Fibroblast of villous mesenchyme (primary cell): ENCODE data around the gene CABP2. TPM values are rescaled to one million over a fixed set of nuclear protein-coding genes. Genes with fewer than 3 reads are reported as not detected.

Source experiments
- DNase-seq: peaks from one replicate; pipeline ENCODE4 v3.0.0-alpha.2; 2010; ENCODE audit warnings: low read depth
- H3K4me3 ChIP-seq: 2 replicates; pipeline ENCODE4 v1.5.1; 2011; ENCODE audit warnings: low read depth, mild to moderate bottlenecking, low read length
- CTCF ChIP-seq: IDR thresholded peaks from 2 replicates; pipeline ENCODE4 v1.5.1; 2012; ENCODE audit warnings: low read depth, mild to moderate bottlenecking, low read length; ENCODE audit not compliant: insufficient read depth
- total RNA-seq: library from RNA; depleted of rRNA; stranded (reverse); fragments of >200 nt; gene quantifications from 2 replicates; pipeline ENCODE4 v1.2.3, GENCODE V29; 2012

CABP2 gene
- total RNA-seq, 1 donor, result not detected

GRCh38 chr11:67499808-67500483 is 23.3 kb downstream of the CABP2 start:
- no peak for TF ChIP-seq CTCF
- no peak for DNase-seq
- H3K4me3 ChIP-seq, result no peak overlapping the region

DNA sequence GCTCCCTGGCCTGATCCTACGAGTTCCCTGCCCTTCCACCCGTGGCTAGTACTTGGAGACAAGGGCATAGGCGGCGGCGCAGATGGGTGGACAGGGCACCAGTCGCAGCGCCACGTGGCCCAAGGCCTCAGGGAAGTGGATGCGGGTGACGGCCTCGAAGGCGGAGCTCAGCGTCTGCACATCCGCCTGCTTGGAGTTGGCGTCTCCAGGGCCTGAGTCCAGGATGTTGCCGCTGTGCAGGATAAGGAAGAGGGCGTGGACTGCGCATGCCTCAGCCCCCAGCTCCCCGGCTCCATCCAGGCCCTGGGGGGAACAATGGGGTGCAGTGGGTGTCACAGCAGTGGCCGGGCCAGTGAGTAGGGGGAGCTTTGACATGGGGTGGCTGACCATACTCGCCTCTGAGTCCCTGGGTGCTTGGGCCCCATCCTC is 24.7 kb downstream of the CABP2 start:
- no peak for TF ChIP-seq CTCF
- DNase-seq, result no peak
- H3K4me3 ChIP-seq, result no peak overlapping the region

DNA sequence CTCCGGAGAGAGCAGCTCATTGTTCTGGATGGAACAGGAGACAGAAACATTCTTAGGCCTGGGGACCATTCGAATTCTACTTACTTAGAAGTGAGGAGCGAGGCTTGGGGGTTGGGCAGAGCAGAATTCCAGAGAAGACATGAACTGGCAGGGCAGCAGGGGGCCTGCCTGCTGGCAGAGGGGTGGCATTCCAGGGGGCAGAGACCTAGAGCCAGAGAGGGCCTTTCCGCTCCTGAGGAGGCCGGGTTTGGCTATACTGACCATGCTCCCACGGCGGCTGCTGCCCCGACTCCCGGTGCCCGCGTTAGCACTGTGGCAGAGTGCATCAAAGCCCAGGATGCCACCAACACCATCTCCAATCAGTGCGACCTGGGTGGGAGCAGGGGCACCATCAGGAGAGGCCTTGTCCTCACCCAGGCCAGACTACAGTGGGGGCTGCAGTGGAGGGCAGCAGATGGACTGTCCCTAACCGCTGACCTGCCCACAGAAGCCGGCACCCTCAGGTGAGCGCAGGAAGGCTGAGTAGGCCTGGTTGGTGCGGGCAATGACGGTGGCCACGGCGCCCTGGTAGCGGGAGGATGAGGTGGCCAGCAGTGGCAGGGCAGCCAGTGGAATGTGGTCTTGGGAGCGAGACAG is 25.5 kb downstream of the CABP2 start:
- no peak overlapping the region for H3K4me3 ChIP-seq
- no peak for TF ChIP-seq CTCF
- no peak for DNase-seq

- TF ChIP-seq CTCF, result no peak
- no peak overlapping the region for H3K4me3 ChIP-seq
- no peak for DNase-seq
Observed at GRCh38 chr11:67496113-67496512, 27.1 kb downstream of the CABP2 start.

- DNase-seq, result no peak
- no peak overlapping the region for H3K4me3 ChIP-seq
- no peak for TF ChIP-seq CTCF
Observed at GRCh38 chr11:67495234-67496005, 27.8 kb downstream of the CABP2 start.

GRCh38 chr11:67494371-67495233 is 28.6 kb downstream of the CABP2 start:
- no peak for DNase-seq
- TF ChIP-seq CTCF, result no peak
- no peak overlapping the region for H3K4me3 ChIP-seq
